Smooth muscle cell (in vitro differentiated cells): ENCODE results near the gene HOXA10. TPM values are rescaled to one million over a fixed set of nuclear protein-coding genes. Genes with fewer than 3 reads are reported as not detected.

Experiments
- DNase-seq: peaks from one replicate; lab custom pipeline; 2025; ENCODE audit not compliant: unreplicated experiment; lab: John Stamatoyannopoulos, UW
- H2AFZ ChIP-seq: fragments of 200-600 bp; sonication (generic); 2 replicates; pipeline ENCODE4 v1.6.0; 2016; ENCODE audit warnings: antibody characterized with exemption, low read depth, mild to moderate bottlenecking
- H3F3A ChIP-seq: fragments of 200-600 bp; sonication (generic); 2 replicates; pipeline ENCODE4 v1.6.0; 2017; ENCODE audit warnings: antibody characterized with exemption, low read depth
- H3K27ac ChIP-seq: fragments of 200-600 bp; sonication (generic); 2 replicates; pipeline ENCODE4 v1.5.1; 2016; ENCODE audit warnings: low read depth, mild to moderate bottlenecking
- H3K27me3 ChIP-seq: fragments of 200-600 bp; sonication (generic); 2 replicates; pipeline ENCODE4 v1.6.1; 2016; ENCODE audit warnings: low read depth, mild to moderate bottlenecking
- H3K36me3 ChIP-seq: fragments of 200-600 bp; sonication (generic); 2 replicates; pipeline ENCODE4 v1.5.1; 2016; ENCODE audit warnings: low read depth
- H3K4me1 ChIP-seq: fragments of 200-600 bp; sonication (generic); 2 replicates; pipeline ENCODE4 v1.5.1; 2016; ENCODE audit warnings: low read depth
- H3K4me2 ChIP-seq: fragments of 200-600 bp; sonication (generic); 2 replicates; pipeline ENCODE4 v1.6.0; 2016; ENCODE audit warnings: mild to moderate bottlenecking
- H3K4me3 ChIP-seq: fragments of 200-600 bp; sonication (generic); 2 replicates; pipeline ENCODE4 v1.5.1; 2016; ENCODE audit warnings: mild to moderate bottlenecking
- H3K79me2 ChIP-seq: fragments of 200-600 bp; sonication (generic); 2 replicates; pipeline ENCODE4 v1.6.0; 2016; ENCODE audit warnings: low read depth, mild to moderate bottlenecking
- H3K9ac ChIP-seq: fragments of 200-600 bp; sonication (generic); 2 replicates; pipeline ENCODE4 v1.6.0; 2016; ENCODE audit warnings: low read depth
- H3K9me3 ChIP-seq: fragments of 200-600 bp; sonication (generic); replicated peaks from 2 replicates; pipeline ENCODE4 v1.5.1; 2016; ENCODE audit warnings: low read depth
- H4K20me1 ChIP-seq: fragments of 200-600 bp; sonication (generic); 2 replicates; pipeline ENCODE4 v1.6.0; 2016; ENCODE audit warnings: low read depth
- CTCF ChIP-seq: fragments of 200-600 bp; sonication (generic); IDR thresholded peaks from 2 replicates; pipeline ENCODE4 v1.5.1; 2017; ENCODE audit warnings: borderline replicate concordance, mild to moderate bottlenecking, antibody characterized with exemption; ENCODE audit not compliant: insufficient read depth, poor library complexity, severe bottlenecking
- WGBS: methylation state at CpG from one replicate; pipeline ENCODE4 v1.1.7; 2016; ENCODE audit warnings: low lambda C conversion rate; 5-methylcytosine and 5-hydroxymethylcytosine counted together
- polyA plus RNA-seq: library from polyadenylated mRNA; unstranded; fragments of >200 nt; fragmentation: Nextera tagmentation; extraction: Ambion mirVana; gene quantifications from 2 replicates; pipeline ENCODE4 v1.2.1, GENCODE V29; 2016
- total RNA-seq: library from RNA; depleted of rRNA; stranded (reverse); fragments of >200 nt; gene quantifications from 2 replicates; pipeline ENCODE4 v1.2.3, GENCODE V29; 2014

Gene HOXA10
- total and polyA plus RNA-seq, 2 experiments from 2014 or later, result 37.6 to 53.6 TPM

GRCh38 chr7:27146491-27147198, 27.5 kb downstream of the HOXA10 start:
- no peak overlapping the region for H3K9ac ChIP-seq
- no peaks in the 10 kb centered on the region for H3K79me2 ChIP-seq
- no peak overlapping the region for H3K4me3 ChIP-seq
- 66% methylated on average over 5 of the region's 5 CpGs for WGBS
- H3K36me3 ChIP-seq, result no peaks in the 10 kb centered on the region
- no peak overlapping the region for H3K27ac ChIP-seq
- H3F3A ChIP-seq, result no peaks in the 10 kb centered on the region
- TF ChIP-seq CTCF, result no peak
- no peak overlapping the region for H3K4me2 ChIP-seq
- peaks cover 99% of the 10 kb centered on the region for H3K27me3 ChIP-seq
- H3K4me1 ChIP-seq, result peaks cover 7% of the 10 kb centered on the region
- no peak overlapping the region for H2AFZ ChIP-seq
- DNase-seq, result no peak
- H3K9me3 ChIP-seq, result no peaks in the 10 kb centered on the region
- no peaks in the 10 kb centered on the region for H4K20me1 ChIP-seq

- Histone ChIP-seq H2AFZ (no peak overlapping the region), H3K4me2 (no peak overlapping the region), H3K36me3 (no peaks in the 10 kb centered on the region), H4K20me1 (no peaks in the 10 kb centered on the region), H3K4me1 (peaks cover 7% of the 10 kb centered on the region), H3K79me2 (no peaks in the 10 kb centered on the region), H3F3A (no peaks in the 10 kb centered on the region), H3K27ac (no peak overlapping the region), H3K9me3 (no peaks in the 10 kb centered on the region), H3K4me3 (no peak overlapping the region), H3K9ac (no peak overlapping the region), H3K27me3 (peaks cover 99% of the 10 kb centered on the region)
- TF ChIP-seq CTCF, result no peak
- 67% methylated on average over 10 of the region's 11 CpGs for WGBS
- no peak for DNase-seq
Observed at GRCh38 chr7:27145914-27146412, 28.2 kb downstream of the HOXA10 start.

- Histone ChIP-seq H3K79me2 (no peaks in the 10 kb centered on the region), H3K9me3 (no peaks in the 10 kb centered on the region), H3K36me3 (no peaks in the 10 kb centered on the region), H3K4me2 (no peak overlapping the region), H3K27me3 (peaks cover 100% of the 10 kb centered on the region), H3K4me3 (no peak overlapping the region), H3K27ac (no peak overlapping the region), H3K4me1 (peaks cover 7% of the 10 kb centered on the region), H3F3A (no peaks in the 10 kb centered on the region), H2AFZ (no peak overlapping the region), H4K20me1 (no peaks in the 10 kb centered on the region), H3K9ac (no peak overlapping the region)
- no peak for TF ChIP-seq CTCF
- no peak for DNase-seq
- 70% methylated on average over 44 of the region's 47 CpGs for WGBS
Observed at GRCh38 chr7:27145165-27145913, 28.8 kb downstream of the HOXA10 start.
